Hypothalamus (tissue), 51 donors: ENCODE measurements around the gene HIVEP3.
A peak's percentile ranks its signal among the peaks of the same experiment; 100 is the strongest.

Experiments used
- DNase-seq, 51 donors: peaks; one replicate each; lab custom pipeline; 2025; lab: John Stamatoyannopoulos, UW

HIVEP3 gene

DNA sequence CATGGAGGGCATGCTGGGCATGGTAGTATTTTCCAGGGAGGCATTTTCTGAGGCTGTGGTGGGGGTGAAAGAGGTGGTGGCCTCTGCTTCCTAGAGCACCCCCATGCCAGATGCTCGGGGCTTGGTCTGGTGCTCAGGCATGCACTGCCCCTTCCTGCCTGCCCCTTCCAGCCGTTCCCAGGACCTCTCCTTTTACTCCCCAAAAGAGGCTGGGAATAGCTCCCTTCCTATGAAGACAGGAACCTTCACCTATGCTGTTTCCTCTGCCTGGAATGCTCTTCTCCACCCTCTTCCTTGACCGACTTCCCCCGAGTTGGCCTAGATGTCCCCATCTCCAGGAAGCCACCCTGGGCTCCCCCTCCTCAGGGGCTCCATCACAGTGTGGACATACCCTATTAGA, 443.4 kb downstream of the HIVEP3 start:
- no peak for DNase-seq

DNA sequence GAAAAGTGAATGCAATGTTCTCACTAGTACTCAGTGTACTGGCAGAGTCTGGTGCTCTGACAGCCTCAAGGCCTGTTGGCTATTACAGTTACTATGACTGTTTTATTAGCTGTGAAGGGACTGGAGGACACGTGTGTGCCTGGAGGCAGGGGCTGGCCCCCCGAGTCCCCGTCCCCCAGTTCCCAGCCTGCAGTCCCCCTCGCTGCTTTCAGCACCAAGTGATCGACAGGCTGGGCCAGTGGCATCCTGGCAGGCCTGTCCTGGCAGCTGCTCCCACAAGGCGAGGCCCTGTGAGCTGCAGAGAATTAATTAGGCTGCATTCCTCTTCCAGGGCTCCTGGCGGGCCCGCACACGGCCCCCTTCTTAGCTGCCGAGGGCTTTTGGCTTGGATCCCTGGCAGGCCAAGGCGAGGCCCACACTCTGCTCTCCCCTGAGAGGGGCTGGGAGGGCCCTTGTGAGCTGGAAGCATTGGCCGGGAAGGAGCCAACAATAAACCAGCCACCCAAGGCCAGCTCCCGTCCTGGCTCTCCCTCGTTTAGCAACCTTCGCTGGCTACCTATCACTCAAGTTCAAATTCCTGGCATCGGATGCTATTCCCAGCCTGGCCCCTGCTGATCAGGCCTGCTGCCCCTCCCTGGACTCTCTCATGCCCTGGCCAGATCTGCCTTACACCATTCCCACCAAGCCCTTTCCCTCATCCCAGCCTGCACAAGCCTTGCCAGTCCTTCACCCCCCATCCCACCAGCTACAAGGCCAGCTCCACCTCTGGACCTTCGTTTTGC, 444.0 kb downstream of the HIVEP3 start:
- peak in 34 of 51 donors; percentile 11 to 81 (median 54) for DNase-seq

DNA sequence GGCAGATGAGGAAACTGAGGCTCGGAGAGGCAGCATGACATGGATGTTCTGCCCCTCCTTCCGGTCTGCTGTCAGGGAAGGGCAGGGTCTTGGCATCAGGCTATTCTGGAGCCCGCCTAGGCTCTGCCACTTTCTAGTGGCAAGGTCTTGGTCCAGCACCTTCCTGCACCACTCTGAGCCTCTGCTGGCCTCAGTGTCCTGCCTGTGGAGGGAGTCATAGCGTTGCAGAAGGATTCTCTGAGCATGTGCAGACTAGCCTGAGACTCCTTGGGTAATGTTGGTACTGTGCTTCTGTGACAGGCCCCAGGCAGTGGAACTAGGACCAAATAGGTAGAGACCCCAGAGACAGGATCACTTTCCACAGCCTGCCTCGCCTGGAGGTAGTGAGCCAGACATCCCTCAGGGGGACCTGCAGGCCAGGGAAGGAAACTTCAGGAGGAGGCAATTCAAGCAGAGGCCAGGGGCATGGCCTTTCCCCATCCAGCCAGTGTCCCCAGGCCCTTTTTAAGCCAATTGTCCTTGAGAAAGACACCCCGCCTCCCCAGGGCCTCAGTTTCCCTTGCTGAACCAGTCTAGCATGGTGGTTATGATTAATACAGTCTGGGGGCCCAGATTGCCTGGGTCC, 444.9 kb downstream of the HIVEP3 start:
- no peak for DNase-seq

DNA sequence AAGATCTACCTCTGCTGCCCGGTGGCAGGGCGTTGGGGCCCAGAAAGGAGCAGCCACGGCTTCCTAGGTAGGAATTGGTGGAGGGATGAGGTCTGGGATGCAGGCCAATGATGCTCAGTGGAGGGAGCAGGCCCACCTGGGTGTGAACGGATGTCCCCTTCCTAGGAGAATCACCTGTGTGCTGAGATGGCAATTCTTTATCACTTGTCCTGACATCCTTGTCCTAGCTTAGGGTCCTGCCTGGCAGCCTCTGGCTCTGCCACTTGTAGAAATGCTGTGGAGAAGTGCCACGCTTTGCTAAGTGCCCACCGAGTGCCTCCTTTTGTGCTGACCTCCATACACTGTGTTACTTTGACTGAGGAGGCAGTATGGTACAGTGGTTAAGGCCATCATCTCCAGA, 447.1 kb downstream of the HIVEP3 start:
- DNase-seq: no peak

DNA sequence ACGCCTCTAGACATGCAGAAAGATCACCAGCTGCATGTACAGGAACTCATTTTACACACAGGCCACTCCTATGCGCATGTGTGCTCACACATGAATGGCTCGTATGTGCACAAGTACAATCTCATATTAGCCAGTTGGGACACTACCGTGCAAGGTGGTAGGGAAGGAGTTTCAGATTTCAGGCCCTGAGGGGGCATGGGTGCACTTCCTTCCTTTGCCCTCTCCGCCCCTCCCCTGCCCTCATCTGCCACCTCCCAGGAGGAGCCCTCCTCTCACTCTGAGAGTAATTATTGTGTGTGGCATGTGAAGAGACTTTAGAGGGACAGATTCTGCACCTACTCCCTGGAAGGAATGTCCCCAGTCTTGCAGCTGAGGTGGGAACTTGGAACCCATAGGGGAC, 449.0 kb downstream of the HIVEP3 start:
- DNase-seq: no peak

DNA sequence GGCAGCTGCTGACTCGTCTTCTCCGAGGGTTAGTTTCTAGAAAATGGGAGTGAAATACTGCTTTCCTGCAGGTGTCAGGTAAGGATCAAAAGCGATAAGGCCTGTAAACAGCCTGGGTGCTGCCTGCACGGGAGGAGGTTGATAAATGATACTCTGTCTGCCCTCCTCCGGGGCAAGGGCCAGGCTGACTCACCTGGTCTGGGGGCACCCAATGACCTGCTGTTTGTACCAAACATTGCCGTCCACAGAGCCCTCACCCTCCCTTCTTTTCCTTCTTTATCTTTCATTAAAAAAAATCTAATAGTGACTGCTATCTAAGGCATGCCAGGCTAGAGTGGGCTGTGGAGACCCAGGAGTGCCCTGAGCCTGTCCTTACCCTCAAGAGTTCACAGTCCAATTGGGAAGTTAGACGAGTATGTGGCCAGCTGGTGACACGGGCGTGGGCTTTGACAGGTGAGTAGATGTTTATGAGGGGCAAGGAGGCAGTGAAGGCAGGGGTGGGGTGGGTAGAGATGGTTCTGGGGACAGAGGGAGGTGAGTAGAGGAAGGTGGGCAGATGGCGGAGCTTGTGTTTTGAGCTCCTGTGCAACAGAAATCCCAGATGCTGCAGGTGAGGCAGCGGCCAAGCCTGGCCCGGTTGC, 450.5 kb downstream of the HIVEP3 start:
- no peak for DNase-seq

DNA sequence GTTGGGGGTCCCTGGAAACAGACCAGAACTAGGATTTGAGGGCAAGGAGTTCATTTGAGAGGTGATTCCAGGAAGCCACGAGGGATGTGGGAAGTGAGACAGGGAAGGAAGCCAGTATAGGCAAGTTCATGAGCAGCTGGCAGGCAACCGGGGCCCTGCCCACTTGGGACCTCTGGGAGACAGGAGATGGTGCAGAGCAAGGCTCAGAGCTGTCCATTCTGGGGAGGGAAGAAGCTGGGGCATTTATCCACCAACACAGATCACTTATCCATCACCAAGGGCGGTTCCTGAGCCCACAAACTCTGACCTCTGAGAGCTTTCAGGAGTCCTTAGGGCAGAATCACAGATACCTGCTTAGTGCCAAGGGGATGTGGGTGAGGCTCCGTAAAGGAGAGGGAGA, 451.0 kb downstream of the HIVEP3 start:
- DNase-seq: no peak

DNA sequence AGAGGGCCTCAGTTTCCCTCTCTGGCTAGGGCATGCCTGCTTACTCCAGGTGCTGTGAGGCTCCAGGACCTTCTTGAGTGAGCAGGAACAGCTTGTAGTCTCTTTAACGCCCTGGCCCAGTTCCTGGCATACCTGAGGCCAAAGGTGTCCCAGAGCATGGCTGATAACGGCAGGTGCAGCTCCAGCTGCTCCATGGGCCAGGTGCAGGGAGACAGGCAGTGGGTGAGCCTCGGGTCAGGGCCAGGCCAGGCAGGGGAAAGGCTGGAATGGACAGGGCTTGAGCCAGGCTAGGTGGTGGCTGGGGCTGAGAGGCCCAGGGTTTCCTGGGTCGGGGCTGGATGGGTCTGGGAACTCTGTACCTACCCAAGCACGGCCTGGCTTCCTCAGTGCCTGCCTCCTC, 452.6 kb downstream of the HIVEP3 start:
- no peak for DNase-seq

DNA sequence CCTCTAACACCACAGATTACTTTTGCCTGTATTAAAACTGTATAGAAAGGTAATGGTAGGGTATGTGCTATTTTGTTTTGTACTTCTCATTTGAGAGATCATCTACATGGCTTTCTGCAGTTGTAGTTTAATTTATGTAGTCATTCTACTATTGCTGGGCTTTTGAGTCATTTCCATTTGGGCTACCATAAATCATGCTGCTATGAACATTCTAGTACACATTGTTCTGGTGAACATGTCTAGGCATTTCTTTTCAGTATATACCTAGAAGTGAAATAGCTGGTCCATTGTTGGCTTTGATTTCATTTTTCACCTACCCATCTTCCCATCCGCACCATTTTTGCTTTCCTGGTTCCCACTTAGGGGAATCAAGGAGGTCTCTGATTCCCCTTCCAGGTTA, 453.0 kb downstream of the HIVEP3 start:
- no peak for DNase-seq

DNA sequence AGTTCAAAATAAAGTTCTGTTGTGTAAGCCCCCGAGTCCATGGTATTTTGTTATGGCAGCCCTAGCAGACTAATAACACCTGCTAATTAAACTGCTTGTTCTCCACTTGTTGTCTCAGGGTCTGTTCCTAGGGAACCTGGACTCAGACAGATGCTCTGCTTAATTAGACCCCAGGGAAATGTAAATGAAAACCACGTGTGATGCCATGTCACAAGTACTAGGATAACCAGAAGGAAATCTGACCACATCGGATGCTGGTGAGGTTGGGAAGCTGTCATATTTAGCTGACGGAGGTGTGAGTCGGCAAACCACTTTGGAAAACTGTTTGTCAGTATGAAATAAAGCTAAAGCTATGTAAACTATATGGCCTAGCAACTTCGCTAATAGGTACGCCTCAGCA, 453.8 kb downstream of the HIVEP3 start:
- DNase-seq: no peak

DNA sequence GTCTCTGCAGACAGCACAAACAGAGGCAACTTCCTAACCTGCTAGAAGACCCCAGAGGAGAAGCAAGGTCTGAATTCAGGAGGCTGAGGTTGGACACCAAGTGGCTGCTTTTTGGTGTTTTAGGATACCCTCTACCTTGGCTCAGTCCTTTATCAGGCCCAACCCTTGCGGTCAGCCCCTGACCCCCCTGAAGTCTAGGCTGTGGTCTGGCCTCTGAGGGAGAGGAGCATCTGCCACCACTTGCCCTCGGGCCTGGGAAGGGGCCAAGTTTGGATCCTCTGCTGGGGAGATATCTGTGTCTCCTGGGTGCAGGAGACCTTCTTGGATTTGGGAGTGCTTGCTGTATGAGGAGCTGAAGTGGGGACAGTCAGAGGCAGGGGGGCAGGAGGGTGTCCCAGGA, 455.2 kb downstream of the HIVEP3 start:
- no peak for DNase-seq

DNA sequence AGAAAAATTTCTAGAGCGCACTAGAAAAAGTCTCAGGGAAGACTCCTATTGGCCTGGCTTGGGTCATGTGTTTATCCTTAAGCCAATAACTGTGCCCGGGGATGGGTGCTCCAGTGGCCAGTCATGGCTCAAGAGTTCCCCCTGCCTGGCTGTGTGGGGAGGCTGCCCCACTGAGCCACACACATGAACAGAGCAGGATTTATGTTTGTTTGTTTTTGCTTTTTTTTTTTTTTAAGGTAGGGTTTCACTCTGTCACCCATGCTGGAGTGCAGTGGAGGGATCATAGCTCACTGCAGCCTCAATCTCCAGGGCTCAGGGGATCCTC, 456.1 kb downstream of the HIVEP3 start:
- no peak for DNase-seq

DNA sequence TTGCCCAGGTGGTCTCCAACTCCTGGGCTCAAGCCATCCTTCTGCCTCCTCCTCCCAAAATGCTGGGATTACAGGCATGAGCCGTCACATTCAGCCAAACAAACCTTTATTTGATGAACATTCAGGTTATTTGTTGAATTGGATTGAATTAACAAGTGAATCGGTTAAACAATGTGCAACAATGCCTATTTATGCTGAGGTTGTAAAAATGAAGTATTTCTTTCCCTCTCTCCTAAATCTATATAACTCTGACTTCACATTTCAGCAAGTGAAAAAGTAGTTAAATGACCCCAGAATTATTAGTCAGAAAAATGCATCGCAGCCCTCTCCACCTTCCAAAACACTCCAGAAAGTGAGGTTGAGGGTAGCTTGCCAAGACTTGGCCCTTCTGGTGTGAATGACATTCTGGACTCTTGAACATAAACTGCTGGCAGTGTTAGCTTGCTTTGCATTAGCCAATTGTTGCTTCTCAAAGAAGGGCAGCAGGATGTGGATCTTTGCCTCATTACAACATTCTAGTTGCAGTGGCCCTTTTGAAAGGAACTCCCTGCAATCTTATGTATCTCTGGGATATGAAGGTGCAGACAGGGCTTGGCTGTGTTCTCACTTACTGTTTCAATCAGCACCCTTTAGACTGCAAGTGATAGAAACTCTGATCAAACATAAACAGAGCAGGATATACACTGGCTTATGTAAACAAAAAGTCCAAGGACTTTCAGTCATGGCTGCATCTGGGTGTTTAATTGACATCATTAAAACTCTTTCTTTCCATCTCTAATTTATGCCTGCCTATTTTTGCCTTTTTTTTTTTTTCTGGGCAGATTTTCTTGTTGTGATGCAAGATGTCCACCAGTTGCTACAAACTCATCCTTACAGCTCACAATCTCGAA, 456.7 kb downstream of the HIVEP3 start:
- no peak for DNase-seq

DNA sequence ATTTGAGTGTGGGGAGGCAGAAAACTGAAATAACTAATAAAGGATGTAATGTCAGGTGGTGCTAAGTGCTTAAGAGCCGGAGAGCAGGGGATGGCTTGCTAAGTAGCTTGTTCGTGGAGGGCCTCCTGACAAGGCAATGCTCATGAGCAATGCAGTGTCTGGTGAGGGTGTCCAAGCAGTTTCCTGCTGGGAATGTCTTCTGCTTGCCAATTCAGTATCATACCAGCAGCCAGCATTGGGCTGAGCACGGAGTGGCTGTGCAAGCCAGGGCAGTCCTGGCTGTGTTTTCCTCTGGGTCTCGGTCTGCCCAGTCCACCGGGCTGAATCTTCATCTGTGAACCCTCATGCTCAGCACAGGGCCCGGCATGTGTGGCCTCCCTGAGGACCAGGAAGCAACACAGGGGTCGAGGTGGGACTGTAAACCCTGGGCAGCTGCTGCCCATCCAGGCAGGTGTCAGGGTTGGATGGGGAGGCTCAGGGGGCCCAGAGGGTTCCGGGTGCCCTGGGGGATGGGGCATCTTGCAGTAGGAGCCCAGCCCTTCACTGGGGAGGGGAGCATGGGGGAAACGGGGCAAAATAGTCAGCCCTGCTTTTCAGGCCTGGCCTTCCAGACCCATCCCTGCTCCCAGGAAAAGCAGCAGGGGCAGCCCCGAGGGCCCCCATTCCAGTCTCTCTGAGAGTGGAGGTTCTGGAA, 461.7 kb downstream of the HIVEP3 start:
- no peak for DNase-seq
